PC-9 (cell line): ENCODE data around the gene HDHD5. TPM values are rescaled to one million over a fixed set of nuclear protein-coding genes. Genes with fewer than 3 reads are reported as not detected.

ENCODE experiments used
- Bru-seq: library from RNA; stranded (reverse); fragments of 400-500 nt; gene quantifications from one replicate; lab custom pipeline; 2021; lab: Mats Ljungman, UMichigan
- BruChase-seq, 2 experiments: library from RNA; stranded (reverse); fragments of 400-500 nt; gene quantifications; one replicate each; lab custom pipeline; 2021; lab: Mats Ljungman, UMichigan
- BruUV-seq: library from RNA; stranded (reverse); fragments of 400-500 nt; replicated peaks from 2 replicates; lab custom pipeline; 2021; lab: Mats Ljungman, UMichigan
- CTCF ChIA-PET: fragments of 300-600 bp; sonication (Branson Sonifier 250); formaldehyde crosslinking; loops from one replicate; lab custom pipeline; 2022; ENCODE audit warnings: antibody characterized with exemption; lab: Charles Lee
- POLR2A ChIA-PET: fragments of 300-600 bp; sonication (Branson Sonifier 250); formaldehyde crosslinking; loops from one replicate; lab custom pipeline; 2022; ENCODE audit warnings: antibody characterized with exemption; ENCODE audit not compliant: unreplicated experiment; lab: Charles Lee
- DNase-seq, 2 experiments: peaks; one replicate each; pipeline versions ENCODE4 v3.0.0 to v3.0.0-alpha.2; 2015 to 2022; ENCODE audit warnings: mixed read lengths in 1 of 2
- H2AFZ ChIP-seq: fragments of 200-600 bp; sonication (generic); 2 replicates; pipeline ENCODE4 v1.8.1; 2017; ENCODE audit warnings: antibody characterized with exemption
- H3F3A ChIP-seq: fragments of 200-600 bp; sonication (generic); 2 replicates; pipeline ENCODE4 v1.8.1; 2017; ENCODE audit warnings: antibody characterized with exemption, mild to moderate bottlenecking, low read depth; ENCODE audit not compliant: insufficient read depth
- H3K27ac ChIP-seq: fragments of 200-600 bp; sonication (generic); 2 replicates; pipeline ENCODE4 v1.6.1; 2016; ENCODE audit warnings: mixed run types
- H3K27me3 ChIP-seq: fragments of 200-600 bp; sonication (generic); 2 replicates; pipeline ENCODE4 v1.6.1; 2016; ENCODE audit warnings: low read depth, mixed run types; ENCODE audit not compliant: insufficient read depth
- H3K36me3 ChIP-seq: fragments of 200-600 bp; sonication (generic); 2 replicates; pipeline ENCODE4 v1.6.1; 2016; ENCODE audit warnings: low read depth, mixed run types
- H3K4me1 ChIP-seq: fragments of 200-600 bp; sonication (generic); replicated peaks from 2 replicates; pipeline ENCODE4 v1.6.1; 2016; ENCODE audit warnings: mixed run types; ENCODE audit not compliant: insufficient read depth
- H3K4me2 ChIP-seq: fragments of 200-600 bp; sonication (generic); 2 replicates; pipeline ENCODE4 v1.6.1; 2017; ENCODE audit warnings: mixed run types
- H3K4me3 ChIP-seq: fragments of 200-600 bp; sonication (generic); 2 replicates; pipeline ENCODE4 v1.6.1; 2016; ENCODE audit warnings: mixed run types
- H3K79me2 ChIP-seq: fragments of 200-600 bp; sonication (generic); 2 replicates; pipeline ENCODE4 v1.6.1; 2017; ENCODE audit warnings: low read depth, mixed run types
- H3K9me2 ChIP-seq: fragments of 200-600 bp; sonication (generic); 2 replicates; pipeline ENCODE4 v1.8.1; 2017; ENCODE audit warnings: mild to moderate bottlenecking; ENCODE audit not compliant: insufficient read depth
- H3K9me3 ChIP-seq: fragments of 200-600 bp; sonication (generic); 2 replicates; pipeline ENCODE4 v1.8.1; 2016; ENCODE audit warnings: low read depth; ENCODE audit not compliant: insufficient read depth
- H4K20me1 ChIP-seq: fragments of 200-600 bp; sonication (generic); 2 replicates; pipeline ENCODE4 v1.8.1; 2017; ENCODE audit not compliant: insufficient read depth
- EZH2 ChIP-seq: fragments of 200-600 bp; sonication (generic); IDR thresholded peaks from 2 replicates; pipeline ENCODE4 v1.8.0; 2017; ENCODE audit warnings: antibody characterized with exemption, low read depth
- intact Hi-C: fragments of 100-400 bp; cut with micrococcal nuclease; formaldehyde crosslinking; loops from one replicate; pipeline ENCODE4 v1.10.0; 2022; ENCODE audit not compliant: unreplicated experiment
- long read RNA-seq: library from polyadenylated mRNA; stranded (forward); transcript quantifications from one replicate; pipeline ENCODE4 v2.0.0, GENCODE V29; 2022
- total RNA-seq: library from RNA; stranded (reverse); gene quantifications from 2 replicates; pipeline ENCODE4 v1.2.3, GENCODE V29; 2021
- TF ChIP-seq, protein P1 (sequence below): fragments of 200-600 bp; sonication (generic); conservative IDR thresholded peaks from 2 replicates; pipeline ENCODE4 v1.6.1; 2017; ENCODE audit warnings: mixed run types, antibody characterized with exemption, mild to moderate bottlenecking, moderate library complexity

The HDHD5 gene
- total RNA-seq (26.5 and 31.1 TPM in 2 replicates), Bru-seq, nascent RNA (percentile 50 among the genes with signal in this experiment), BruChase-seq, experiment 1, labeled RNA remaining after a 2-hour chase (percentile 54 among the genes with signal in this experiment), BruChase-seq, experiment 2, labeled RNA remaining after a 6-hour chase (percentile 59 among the genes with signal in this experiment)
- long read RNA-seq, transcript HDHD5-202 (8 exons, 1,799 nt), result major isoform, 83 of 101 reads
- long read RNA-seq, partial matches to known transcripts, result 1 of 101 reads
- long read RNA-seq, other reads (novel, unspliced or antisense), result 17 of 101 reads

DNA sequence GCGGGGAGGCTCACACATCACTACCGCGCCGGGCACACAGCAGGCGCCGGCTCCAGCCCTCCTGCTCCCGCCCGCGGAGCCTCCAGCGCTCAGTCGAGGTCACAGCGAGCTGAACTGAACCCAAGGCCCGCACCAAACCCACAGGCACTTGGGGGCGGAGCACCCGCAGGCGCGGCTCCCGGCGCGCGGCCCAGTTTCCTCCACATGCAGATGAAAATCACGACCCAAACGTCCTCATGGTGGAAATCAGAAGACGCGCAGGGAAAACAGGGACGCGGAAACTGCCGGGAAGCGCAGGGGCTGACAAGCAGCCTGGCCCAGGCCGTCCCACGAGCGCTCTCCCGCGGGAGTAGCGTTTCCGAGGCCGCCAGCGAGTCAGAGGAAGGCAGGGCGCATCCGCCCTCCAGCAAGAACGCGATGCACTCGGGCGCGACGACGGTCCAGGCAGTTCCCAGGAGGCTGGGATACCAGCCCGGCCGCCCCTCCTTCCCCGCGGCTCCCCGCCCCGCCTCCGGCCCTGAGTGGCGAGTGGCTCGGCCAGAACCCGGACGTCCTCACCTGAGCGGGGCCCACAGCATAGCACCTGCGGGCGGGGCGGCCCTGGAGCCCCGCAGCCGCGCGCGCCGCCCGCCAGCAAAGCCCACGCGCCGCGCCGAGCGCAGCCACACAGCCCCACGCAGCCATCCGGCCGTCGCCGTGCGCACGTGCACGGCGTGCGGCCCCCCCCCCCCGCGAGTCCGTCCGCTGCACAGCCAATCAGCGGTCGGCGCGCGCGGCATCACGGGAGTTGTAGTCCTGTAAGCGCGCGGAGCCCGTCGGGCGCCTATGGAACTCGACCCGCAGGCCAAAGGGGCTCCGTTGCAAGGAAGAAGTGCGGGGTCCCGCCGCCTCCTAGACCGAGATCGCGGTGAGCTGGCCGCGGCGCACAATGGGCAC lies at the start of gene HDHD5:
Gene HDHD5, minus strand, starts transcription at position 710 of the 936 bp plus-strand sequence. Its CDS starts 26 bp downstream, at position 684.
- Histone ChIP-seq H2AFZ (peak within 1 kb of the TSS; percentile 97), H3K27ac (peak within 1 kb of the TSS; percentile 58), H3F3A (peaks cover 5% of the 10 kb centered on the region; the same call in 1 of the 2 replicates), H3K4me2 (peak within 1 kb of the TSS; percentile 76), H3K9me3 (no peaks in the 10 kb centered on the region), H3K79me2 (peaks cover 28% of the 10 kb centered on the region), H4K20me1 (no peaks in the 10 kb centered on the region), H3K4me3 (peak within 1 kb of the TSS; percentile 88), H3K36me3 (no peaks in the 10 kb centered on the region), H3K9me2 (no peaks in the 10 kb centered on the region), H3K27me3 (no peaks in the 10 kb centered on the region), H3K4me1 (0 out of 2 replicates have a peak, but pooled peaks cover 9% of the 10 kb centered on the region)
- TSS peak; percentile 47 for BruUV-seq
- ChIA-PET POLR2A (no interaction called here), CTCF (no interaction called here)
- intact Hi-C loops, result loop anchor here (1.0 kb wide), 1 partner anchor 75 kb away; the partner anchor contains the start of gene IL17RA
- peak; percentile 69 to 84 for DNase-seq
- TF ChIP-seq EZH2, result no peak
- TF ChIP-seq, protein P1, sequence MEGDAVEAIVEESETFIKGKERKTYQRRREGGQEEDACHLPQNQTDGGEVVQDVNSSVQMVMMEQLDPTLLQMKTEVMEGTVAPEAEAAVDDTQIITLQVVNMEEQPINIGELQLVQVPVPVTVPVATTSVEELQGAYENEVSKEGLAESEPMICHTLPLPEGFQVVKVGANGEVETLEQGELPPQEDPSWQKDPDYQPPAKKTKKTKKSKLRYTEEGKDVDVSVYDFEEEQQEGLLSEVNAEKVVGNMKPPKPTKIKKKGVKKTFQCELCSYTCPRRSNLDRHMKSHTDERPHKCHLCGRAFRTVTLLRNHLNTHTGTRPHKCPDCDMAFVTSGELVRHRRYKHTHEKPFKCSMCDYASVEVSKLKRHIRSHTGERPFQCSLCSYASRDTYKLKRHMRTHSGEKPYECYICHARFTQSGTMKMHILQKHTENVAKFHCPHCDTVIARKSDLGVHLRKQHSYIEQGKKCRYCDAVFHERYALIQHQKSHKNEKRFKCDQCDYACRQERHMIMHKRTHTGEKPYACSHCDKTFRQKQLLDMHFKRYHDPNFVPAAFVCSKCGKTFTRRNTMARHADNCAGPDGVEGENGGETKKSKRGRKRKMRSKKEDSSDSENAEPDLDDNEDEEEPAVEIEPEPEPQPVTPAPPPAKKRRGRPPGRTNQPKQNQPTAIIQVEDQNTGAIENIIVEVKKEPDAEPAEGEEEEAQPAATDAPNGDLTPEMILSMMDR, result no peak

DNA sequence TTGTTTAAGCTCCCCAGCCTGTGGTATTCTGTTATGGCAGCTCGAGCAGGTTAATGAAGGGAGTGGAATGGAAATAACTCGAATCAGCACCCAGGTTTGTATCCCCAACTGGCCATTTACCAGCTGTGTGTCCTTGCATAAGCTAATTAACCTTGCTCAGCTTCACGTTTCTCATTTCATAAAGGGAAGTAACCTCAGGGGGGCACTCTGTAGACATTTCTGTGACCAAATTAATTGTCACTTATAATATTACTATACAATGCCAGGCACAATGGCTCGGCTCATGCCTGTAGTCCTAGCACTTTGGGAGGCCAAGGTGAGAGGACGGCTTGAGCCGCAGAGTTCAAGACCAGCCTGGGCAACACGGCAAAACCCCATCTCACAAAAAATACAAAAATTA lies 46.4 kb upstream of the HDHD5 start:
- H4K20me1 ChIP-seq, result no peaks in the 10 kb centered on the region
- no peak overlapping the region for H3K27ac ChIP-seq
- TF ChIP-seq EZH2, result no peak
- TF ChIP-seq, protein P1, result no peak
- peaks cover 27% of the 10 kb centered on the region for H3K27me3 ChIP-seq
- no peak overlapping the region for H3K4me2 ChIP-seq
- H3K9me3 ChIP-seq, result no peaks in the 10 kb centered on the region
- H2AFZ ChIP-seq, result no peak overlapping the region
- intact Hi-C loops, result no loop called here
- no peak overlapping the region for H3K4me3 ChIP-seq
- CTCF ChIA-PET, result interaction anchor here (0.8 kb wide), 1 partner anchor 296 kb away, joined by 5 read pairs; no protein-coding TSS in a partner anchor
- BruUV-seq, result no TSS peak
- H3K4me1 ChIP-seq, result no peaks in the 10 kb centered on the region
- no peaks in the 10 kb centered on the region for H3K79me2 ChIP-seq
- H3K9me2 ChIP-seq, result no peaks in the 10 kb centered on the region
- POLR2A ChIA-PET, result no interaction called here
- no peaks in the 10 kb centered on the region for H3K36me3 ChIP-seq
- H3F3A ChIP-seq, result no peaks in the 10 kb centered on the region
- DNase-seq, result no peak

DNA sequence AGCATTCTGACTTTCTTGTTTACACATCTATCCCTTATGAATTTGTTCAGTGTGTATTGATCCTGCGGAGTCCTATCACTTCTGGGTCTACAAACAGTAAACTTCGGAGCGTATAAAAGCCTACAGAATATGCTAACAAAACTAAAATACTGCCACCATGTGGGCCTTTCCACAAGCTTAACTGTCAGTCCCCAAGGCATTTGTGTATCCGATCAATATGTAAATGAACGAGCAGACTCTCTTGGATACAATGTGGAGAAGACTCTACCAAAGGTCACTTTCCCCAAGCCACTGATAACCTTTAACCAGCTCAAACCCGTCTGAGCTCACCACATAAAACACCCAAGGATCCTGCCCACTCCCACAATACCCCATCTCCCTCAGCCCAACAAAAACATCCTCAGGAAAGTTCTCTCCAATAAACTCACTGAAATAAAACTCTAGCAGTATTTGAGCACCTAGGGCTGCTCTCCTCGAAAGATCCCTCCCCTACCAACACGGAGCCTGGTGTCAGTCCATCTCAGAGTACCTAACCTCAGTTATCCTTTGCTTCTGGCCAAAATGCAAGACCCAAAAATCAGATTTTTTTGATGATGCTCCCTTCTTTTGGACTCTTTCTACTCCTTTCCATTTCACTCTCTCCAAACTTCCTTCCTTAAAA lies 42.3 kb upstream of the HDHD5 start:
- no TSS peak for BruUV-seq
- POLR2A ChIA-PET, result no interaction called here
- no peaks in the 10 kb centered on the region for H3K9me2 ChIP-seq

More for the DNA sequence above, 42.3 kb upstream of the HDHD5 start:
- no peak for DNase-seq
- intact Hi-C loops, result no loop called here
- H3F3A ChIP-seq, result no peaks in the 10 kb centered on the region
- H3K4me1 ChIP-seq, result no peaks in the 10 kb centered on the region
- peaks cover 37% of the 10 kb centered on the region for H3K27me3 ChIP-seq
- no peak overlapping the region for H2AFZ ChIP-seq
- H3K79me2 ChIP-seq, result no peaks in the 10 kb centered on the region
- no peaks in the 10 kb centered on the region for H4K20me1 ChIP-seq
- no peak overlapping the region for H3K27ac ChIP-seq
- no peak overlapping the region for H3K4me2 ChIP-seq
- no peaks in the 10 kb centered on the region for H3K9me3 ChIP-seq
- H3K36me3 ChIP-seq, result no peaks in the 10 kb centered on the region
- TF ChIP-seq, protein P1, result no peak; the same call in 1 of the 2 replicates
- CTCF ChIA-PET, result no interaction called here
- no peak overlapping the region for H3K4me3 ChIP-seq
